ENCODE measurements around the gene TRNP1. TPM values are rescaled to one million over a fixed set of nuclear protein-coding genes. Genes with fewer than 3 reads are reported as not detected.
"Not testable (repeated sequence)": the region's sequence is repeated elsewhere in the genome, so short reads cannot be mapped to it uniquely, and the experiment has no call there.

The TRNP1 gene, protein sequence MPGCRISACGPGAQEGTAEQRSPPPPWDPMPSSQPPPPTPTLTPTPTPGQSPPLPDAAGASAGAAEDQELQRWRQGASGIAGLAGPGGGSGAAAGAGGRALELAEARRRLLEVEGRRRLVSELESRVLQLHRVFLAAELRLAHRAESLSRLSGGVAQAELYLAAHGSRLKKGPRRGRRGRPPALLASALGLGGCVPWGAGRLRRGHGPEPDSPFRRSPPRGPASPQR
- 86.7 and 106 TPM in 2 replicates for total RNA-seq

DNA sequence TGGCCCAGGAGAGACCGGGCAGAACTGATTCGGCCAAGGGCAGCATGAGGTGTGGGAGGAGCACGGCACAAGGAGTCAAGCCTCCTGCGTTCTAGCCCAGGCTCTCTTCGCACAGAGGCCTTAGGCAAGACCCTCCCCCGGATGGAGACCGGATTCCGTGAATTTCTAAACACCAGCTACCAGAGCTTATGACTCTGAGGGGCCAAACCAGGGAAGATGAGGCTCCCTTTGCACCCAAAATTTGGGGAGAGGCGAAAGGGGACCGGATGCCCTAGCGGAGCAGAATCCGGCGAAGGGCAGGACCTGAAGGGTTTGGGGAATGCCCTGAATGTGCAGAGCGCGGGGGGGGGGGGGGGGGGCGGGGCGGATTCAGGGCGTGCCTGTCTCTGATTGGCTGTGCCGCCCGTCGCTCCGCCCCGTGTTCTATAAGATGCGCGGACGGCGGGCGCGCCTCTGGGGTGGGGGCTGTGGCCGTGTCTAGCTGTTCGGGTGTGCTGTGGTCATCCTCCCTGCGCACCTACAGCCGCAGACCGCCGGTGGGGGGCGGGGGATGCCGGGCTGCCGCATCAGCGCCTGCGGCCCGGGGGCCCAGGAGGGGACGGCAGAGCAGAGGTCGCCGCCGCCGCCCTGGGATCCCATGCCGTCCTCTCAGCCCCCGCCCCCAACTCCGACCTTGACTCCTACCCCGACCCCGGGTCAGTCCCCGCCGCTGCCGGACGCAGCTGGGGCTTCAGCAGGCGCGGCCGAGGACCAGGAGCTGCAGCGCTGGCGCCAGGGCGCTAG lies at the start of gene TRNP1:
TSS of gene TRNP1 (plus strand) at position 456 of the 783 bp plus-strand sequence. CDS start at position 551, 95 bp downstream.
- peak; percentile 70 for DNase-seq (ENCODE audit: low read depth)

DNA sequence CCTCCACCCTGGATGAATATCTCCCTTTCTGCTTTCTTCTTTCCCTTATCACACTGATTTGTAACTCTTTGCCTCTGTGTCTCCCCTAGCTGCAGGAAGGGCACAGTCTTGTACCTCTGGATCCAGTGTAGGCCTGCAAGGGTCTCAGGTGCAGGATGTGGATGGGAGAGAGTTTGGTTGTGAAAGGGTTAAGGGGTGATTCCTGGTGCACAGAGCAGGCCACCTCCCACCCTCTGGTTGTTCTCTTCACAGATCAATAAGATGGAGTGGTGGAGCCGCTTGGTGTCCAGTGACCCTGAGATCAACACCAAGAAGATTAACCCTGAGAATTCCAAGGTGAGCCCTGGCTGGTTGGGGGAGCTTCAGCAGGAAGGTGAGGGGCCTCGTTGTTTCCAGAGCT lies 48.4 kb upstream of the TRNP1 start:
- no peak for DNase-seq (ENCODE audit: low read depth)

DNA sequence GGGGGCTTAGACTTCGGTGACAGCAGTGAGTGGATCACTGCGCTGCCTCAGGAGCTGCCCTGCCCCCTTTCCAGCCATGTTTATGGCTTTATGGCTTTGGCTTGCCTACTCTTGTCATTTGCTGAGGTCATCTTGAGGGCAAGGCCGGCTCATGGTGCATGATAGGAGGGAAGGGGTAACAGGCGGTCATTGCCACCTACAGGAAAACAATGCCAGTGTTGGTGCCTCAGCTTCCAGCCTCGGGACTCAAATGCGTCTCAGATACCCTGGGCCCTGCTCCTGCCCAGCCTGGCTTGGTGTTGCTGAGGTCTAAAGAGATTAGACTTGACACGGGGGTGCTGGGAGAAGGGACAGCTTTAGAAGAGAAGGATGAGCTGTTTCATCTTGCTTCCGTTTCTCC lies 47.8 kb upstream of the TRNP1 start:
- no peak for DNase-seq (ENCODE audit: low read depth)

DNA sequence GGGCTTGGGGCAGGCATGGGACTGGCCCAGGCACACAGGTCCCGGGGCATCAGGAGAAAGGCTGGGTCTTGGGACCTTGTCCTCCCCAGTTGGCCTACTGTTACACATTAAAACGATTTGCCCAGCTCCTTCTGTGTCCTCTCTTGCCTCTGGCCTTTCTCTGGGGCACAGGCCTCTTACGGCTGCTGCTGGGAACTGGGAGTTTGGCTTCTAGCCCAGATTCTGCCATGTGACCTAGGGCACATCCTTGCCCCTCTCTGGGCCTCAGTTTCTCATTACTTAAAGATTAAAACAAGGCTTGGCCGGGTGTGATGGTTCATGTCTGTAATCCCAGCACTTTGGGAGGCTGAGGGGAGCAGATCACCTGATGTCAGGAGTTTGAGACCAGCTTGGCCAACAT lies 47.2 kb upstream of the TRNP1 start:
- no peak for DNase-seq (ENCODE audit: low read depth)

DNA sequence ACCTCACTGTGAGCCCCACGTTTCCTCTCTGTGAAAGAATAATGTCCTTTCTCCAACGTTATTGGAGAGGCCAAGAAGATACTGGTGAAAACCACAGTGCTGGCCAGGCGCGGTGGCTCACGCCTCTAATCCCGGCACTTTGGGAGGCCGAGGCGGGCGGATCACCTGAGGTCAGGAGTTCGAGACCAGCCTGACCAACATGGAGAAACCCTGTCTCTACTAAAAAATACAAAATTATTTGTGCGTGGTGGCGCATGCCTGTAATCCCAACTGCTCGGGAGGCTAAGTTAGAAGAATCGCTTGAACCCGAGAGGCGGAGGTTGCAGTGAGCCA lies 44.8 kb upstream of the TRNP1 start:
- DNase-seq (ENCODE audit: low read depth) = not testable (repeated sequence)

DNA sequence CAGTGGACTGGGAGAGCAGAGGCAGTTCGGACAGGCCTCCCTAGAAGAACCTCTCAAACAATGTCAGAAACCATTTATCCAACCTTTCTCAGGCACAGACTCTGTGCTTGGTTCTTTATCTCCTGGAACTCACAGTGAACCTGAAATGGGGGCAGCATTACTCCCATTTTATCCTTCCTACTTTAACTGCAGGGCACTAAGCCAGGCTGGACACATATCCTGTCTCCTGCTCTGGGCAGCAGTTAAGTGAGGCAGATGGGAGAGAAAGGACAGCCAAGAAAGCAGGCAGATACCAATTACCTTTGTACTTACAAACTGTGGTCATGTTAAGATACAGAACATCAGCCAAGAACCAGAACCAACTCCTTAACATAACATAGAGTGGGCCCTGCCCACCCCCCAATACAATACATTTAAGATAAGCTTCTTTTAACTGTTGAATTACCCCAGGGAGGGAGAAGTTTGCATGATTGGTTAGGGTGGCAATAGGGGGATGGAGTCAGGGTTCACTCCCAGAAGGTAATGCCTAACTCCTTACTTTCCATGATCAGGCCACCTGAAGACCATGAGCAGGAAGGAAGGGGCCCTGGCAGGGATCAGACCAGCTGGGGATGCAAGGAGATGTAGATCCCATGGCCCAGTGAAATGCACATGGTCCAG lies 44.1 kb upstream of the TRNP1 start:
- no peak for DNase-seq (ENCODE audit: low read depth)

DNA sequence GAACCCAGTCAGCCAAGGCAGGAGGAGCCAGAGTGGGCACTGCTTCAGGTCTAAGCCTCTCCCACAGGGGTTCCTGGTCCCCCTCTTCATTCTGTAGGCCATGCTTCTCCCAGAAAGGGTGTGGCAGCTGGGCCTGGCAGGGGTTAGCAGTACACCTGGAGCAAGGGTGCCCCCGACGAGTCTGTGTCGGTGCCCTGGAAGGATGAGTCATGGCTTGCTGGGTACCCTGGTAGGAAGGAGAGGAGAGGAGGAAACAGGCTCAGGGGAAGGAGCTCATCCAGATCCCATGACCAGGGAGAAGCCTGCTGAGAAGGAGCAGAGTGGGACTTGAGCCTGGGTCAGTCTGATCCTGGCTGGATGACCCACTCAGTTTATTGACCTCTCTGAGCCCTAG lies 43.6 kb upstream of the TRNP1 start:
- peak; percentile 21 for DNase-seq (ENCODE audit: low read depth)

DNA sequence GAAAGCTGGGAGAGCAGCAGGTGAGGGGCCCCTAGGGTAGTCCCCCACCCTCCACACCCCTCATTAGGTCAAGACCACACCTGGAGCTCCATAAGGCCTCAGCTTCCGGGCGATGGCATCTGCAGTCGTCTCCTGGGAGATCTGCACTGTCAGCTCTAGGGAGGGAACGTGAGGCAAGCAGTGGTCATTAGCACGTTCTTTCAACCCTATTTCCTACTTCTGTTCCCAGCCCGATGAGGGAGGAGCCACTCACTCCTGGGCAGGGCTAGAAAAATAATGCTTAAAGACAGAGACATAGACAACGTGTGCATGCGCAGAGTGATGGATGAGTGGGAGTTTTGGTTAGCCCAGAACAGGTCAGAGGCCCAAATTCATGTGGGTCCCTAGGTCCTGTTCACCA lies 42.9 kb upstream of the TRNP1 start:
- no peak for DNase-seq (ENCODE audit: low read depth)

DNA sequence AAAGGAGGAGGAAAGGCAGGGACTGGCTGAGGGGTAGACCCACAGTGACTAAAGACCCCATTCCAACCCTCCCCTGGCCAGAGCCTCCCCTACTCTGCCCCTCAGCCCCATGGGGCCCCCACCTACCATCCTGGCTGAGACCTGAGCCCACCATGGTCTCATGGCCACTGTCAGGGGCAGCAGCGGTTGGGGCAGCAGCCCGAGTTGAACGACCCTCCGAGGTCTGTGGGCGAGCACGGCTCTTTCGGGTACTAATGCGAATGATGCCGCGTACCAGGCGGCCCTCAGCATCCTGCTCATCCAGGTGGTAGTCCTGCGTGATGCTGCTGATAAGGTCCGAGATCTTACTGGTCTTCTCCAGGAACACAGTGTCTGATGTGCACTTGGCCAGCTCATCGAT lies 42.3 kb upstream of the TRNP1 start:
- no peak for DNase-seq (ENCODE audit: low read depth)

DNA sequence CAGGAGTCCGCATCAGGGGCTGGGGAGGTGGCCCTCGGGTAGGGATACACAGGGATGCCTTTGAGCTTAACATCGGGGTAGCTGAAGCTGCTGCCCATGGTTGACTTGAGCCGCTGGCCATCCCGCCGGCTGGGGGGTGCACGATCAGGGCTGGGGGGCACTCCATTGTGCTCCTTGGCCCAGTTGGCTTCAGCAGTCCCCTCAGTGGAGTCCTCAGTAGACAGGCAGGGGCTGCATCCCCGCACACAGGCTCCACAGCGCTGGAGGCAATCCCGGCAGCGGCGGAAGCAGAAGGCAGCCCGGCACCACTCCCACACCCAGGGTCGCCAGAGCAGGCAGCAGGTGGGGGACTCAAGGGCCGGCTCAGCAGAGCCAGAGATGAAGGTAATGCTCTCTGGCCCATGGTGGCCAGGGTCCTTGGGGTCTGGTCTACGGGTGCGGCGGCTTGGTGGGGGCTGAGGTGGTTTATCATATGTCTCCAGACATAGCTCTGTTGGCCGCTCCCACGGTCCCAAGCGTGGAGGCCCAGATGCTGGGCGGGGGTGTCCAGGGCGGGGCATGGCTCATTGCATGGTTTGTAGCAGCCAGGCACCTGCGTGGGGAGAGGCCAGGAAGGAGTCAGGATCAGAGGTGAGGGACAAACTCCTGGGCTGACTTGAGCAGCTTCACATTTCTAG lies 41.5 kb upstream of the TRNP1 start:
- DNase-seq (ENCODE audit: low read depth) = no peak

DNA sequence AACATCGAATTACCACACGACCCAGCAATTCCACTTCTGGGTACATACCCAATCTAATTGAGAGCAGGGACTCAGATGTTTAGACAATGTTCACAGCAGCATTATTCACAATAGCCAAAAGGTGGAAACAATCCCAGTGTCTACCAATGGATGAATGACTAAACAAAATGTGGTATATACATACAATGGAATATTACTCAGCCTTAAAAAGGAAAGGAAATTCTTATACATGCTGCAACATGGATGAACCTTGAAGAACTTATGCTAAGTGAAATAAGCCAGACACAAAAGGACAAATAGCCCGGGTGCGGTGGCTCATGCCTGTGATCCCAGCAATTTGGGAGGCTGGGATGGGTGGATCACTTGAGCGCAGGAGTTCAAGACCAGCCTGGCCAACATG lies 40.1 kb upstream of the TRNP1 start:
- DNase-seq (ENCODE audit: low read depth) = no peak

DNA sequence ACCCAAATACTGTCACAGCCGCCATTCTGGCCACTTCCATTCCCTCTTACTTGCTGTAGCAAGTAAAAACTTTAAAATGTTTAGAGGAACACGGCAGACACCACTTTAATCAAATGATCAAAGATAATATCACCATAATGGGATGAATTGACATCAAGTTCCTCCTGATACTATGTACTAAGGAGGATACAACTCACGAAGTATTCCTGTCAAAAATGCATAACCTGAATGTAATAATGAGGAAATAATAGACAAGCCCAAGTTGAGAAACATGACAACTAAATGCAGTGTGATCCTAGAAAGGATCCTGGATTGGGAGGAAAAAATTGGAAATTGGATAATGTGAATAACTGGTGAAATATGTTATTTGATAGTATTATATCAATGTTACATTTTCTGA lies 37.2 kb upstream of the TRNP1 start:
- DNase-seq (ENCODE audit: low read depth) = no peak

DNA sequence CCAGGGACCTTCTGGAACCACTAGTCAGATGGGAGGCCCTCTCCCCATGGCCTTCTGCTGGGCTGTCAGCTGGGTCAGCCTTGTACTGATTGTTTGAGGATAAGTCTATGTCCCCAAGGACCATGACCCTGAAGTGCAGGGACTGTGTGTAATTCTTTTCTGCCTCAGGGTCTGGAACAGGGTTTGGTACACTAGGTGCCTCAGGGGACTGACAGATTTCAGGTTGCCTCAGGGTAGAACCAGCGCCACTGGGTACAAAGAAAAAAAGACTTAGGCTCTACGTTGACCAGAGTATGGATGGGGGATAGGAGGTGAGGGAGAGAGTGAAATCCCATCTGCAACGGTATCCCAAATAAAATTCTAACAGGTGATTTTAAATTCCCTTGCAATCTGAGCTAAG lies 36.2 kb upstream of the TRNP1 start:
- no peak for DNase-seq (ENCODE audit: low read depth)

DNA sequence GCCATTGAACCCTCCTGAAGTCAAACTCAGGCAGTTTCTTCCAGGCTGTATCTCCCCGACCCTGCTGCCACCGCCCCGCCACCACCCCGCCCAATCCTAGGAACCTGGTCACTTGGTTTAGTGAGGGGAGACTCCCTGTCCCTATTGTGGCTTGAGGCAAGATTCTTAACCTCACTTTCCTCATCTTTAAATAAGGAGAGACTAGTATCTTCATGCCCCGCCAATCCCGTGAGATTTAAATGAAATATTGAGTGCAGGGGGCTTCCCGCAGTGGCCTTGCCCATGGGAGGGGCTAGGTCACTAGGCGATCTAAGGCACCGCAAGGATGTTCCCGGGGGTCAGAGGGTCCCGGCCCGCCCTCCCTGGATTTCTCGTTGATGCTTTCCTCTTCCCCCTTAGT lies 34.2 kb upstream of the TRNP1 start:
- no peak for DNase-seq (ENCODE audit: low read depth)

DNA sequence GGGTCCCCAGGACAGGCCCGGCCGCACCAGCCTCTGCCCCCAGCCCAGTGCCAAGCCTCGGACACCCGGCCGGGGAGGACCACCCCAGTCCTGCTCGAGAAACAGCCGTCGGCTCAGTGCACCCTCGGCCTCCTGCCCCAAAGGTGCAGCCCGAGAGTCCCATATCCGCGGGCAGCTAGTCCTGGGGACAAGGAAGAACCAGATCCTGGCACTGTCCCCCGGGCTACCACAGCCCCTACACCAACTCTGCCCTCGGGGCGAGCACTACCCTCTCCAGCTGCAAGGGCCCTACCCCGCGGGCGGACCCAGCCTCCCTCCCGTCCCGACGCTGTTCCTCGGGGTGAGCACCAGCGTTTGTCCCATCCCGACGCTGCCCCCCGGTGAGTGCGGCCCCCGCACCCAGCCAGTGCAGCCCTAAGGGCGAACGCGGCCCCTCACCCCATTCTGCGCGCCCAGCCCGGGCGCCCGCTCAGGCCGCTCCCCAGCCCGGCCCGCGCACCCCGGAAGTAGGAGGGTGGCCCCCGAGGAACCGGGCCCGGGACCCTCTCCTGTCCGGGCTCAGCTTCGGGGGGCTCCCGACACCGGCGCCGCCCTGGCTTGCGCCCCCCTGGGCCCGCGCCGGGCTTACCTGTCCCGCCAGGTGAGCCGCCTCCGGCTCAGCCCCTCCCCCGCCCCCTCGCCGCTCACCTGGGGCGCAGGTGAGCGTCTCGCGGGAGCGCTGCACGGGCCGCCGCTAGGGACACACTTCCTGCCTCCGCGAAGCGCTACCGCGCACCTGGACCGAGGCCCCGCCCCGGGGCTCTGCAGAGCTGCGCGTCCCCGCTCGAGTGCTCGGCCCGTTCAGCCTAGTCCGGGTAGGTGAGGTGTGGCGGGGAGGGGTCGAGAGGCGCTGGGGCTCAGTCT lies 33.5 kb upstream of the TRNP1 start, which contains the start of gene KDF1:
TSS of gene KDF1 (minus strand) at position 747 of the 903 bp plus-strand sequence. CDS start 8,088 bp downstream, outside the sequence.
- DNase-seq (ENCODE audit: low read depth) = no peak

DNA sequence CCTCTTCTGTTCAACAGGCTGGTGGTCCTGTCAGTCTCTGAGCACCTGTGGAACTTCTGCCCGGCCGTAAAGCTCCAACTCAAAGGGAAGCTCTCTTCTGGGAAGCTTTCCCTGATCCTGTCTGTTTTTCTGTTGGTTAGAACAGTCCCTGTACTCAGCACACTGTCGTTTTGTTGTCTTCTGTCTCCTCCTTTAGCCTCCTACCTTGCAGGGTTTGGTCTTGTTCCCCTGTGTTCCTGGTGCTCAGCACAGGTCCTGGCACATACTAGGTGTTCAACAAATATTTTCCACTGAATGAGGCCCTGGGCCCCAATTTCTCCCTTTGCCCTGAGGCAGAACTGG lies 32.9 kb upstream of the TRNP1 start:
- no peak for DNase-seq (ENCODE audit: low read depth)

DNA sequence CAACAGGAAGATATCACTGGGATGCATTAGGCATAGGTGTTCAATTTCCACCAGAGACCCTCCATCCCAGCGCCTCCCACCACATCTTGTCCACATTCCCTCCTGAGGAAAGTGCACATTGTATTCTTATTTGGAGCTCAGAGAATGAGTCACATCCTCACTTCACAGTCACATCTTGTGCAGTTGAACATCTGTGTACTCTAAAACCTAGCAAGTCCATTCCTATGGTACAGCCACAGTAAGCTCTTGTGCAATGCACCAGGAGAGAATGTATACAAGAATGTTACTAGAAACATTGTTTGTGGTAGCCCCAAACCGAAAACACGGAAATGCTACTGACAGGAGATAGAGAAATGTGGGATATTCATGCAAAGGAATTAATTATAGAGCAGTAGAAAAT lies 31.7 kb upstream of the TRNP1 start:
- peak; percentile 88 for DNase-seq (ENCODE audit: low read depth)

DNA sequence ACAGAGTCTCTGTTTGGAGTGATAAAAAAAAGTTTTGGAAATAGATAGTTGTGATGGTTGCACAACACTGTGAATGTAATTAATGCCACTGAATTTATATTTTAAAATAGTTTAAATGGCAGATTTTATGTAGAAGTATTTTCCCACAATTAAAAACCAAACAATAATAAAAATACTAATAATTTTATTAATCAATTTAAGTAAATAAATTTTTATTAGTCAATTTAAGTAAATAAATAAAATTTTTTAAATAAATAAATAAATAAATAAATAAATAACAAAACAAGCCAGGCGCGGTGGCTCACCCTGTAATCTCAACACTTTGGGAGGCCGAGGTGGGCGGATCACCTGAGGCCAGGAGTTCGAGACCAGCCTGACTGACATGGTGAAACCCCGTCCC lies 28.3 kb upstream of the TRNP1 start:
- no peak for DNase-seq (ENCODE audit: low read depth)

DNA sequence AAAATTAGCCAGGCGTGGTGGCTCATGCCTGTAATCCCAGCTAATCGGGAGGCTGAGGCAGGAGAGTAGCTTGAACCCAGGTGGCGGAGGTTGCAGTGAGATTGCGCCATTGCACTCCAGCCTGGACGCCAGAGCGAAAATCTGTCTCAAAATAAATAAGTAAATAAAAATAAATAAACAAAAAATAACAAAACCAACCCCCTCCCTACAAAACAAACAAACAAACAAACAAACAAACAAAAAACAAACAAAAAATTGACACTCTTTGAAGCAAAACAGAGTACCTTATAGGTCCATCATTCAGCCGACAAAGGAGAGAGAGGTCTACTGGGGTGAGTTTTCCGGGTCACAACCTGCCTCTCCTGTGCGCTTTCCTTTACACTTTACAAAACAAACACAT lies 27.9 kb upstream of the TRNP1 start:
- DNase-seq (ENCODE audit: low read depth) = no peak

DNA sequence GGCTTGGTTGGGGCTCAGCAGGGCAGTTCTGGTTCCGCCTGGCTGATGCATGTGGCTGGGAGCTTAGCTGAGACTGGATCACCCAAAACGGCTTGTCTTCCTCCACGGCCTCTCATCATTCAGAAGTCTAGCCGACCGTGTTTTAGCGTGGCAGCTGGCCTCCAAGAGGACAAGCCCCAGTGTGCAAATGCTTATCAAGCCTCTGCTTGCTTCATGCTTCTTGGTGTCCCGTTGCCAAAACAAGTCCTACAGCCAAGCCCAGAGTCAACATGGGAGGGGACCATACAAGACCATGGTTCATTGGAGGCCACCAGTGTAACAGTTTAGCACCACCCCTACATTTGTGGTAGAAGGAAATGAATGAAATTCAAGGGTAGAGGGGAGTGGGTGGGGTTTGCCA lies 22.7 kb upstream of the TRNP1 start:
- no peak for DNase-seq (ENCODE audit: low read depth)

DNA sequence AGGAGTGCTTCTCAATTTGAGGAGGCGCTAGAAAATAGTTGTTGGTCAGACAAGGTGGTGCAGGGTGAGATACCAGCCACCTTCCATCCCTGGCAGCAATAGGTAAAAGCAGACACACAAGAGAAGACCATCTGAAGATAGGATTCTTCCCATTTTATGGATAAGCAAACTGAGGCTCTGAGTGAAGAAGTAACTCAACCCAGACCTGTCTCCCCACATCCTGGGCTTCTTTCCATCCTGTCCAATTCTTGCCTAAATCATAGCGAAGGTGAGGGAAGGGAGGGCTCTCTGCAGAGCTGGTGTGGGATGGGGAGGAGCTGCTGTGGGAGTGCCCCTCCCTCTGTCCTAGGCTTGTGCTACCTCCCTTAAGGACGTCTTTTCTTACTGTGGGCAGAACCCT lies 21.9 kb upstream of the TRNP1 start:
- DNase-seq (ENCODE audit: low read depth) = no peak

DNA sequence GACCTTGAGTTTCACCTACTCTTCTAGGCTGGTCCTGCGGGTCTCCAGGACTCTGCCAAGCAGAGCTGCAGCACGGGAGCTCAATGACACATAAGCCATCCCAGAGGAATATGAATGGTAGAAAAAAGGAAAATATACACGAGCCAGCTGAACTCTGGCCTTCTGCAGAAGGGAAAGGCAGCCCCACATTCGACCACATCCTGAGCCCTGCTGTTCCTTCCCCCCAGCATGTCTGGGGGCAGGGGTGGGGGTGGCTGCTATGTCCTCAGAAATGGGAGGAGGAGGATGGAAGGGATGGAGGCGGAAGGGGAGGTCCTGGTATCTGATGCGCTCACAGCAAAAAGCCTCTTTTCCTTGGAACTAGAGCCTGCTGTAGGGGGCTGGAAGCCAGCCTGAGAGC lies 21.1 kb upstream of the TRNP1 start:
- DNase-seq (ENCODE audit: low read depth) = no peak
